ENCODE results near the gene CBLC. TPM values are rescaled to one million over a fixed set of nuclear protein-coding genes. Genes with fewer than 3 reads are reported as not detected.

CBLC gene, protein sequence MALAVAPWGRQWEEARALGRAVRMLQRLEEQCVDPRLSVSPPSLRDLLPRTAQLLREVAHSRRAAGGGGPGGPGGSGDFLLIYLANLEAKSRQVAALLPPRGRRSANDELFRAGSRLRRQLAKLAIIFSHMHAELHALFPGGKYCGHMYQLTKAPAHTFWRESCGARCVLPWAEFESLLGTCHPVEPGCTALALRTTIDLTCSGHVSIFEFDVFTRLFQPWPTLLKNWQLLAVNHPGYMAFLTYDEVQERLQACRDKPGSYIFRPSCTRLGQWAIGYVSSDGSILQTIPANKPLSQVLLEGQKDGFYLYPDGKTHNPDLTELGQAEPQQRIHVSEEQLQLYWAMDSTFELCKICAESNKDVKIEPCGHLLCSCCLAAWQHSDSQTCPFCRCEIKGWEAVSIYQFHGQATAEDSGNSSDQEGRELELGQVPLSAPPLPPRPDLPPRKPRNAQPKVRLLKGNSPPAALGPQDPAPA
- not detected in 2 replicates for total RNA-seq

DNA sequence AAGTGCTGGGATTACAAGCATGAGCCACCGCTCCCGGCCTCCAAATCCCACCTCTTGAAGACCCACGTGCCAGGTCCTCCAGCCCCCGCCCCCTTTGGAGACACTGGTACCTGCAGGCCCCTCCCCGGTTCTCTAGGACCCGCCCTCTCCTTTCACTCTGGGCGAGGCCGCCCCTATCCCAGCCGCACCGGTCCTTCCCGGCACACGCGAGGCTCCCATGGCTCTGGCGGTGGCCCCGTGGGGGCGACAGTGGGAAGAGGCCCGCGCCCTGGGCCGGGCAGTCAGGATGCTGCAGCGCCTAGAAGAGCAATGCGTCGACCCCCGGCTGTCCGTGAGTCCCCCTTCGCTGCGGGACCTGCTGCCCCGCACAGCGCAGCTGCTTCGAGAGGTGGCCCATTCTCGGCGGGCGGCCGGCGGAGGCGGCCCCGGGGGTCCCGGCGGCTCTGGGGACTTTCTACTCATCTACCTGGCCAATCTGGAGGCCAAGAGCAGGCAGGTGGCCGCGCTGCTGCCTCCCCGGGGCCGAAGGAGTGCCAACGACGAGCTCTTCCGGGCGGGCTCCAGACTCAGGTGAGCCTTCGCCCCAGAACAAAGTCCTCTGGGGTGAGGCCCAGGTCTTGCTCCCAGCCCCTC lies at the start of gene CBLC:
Gene CBLC (plus strand): TSS at position 176 of the 633 bp plus-strand sequence. CDS start 42 bp downstream, at position 218.

DNA sequence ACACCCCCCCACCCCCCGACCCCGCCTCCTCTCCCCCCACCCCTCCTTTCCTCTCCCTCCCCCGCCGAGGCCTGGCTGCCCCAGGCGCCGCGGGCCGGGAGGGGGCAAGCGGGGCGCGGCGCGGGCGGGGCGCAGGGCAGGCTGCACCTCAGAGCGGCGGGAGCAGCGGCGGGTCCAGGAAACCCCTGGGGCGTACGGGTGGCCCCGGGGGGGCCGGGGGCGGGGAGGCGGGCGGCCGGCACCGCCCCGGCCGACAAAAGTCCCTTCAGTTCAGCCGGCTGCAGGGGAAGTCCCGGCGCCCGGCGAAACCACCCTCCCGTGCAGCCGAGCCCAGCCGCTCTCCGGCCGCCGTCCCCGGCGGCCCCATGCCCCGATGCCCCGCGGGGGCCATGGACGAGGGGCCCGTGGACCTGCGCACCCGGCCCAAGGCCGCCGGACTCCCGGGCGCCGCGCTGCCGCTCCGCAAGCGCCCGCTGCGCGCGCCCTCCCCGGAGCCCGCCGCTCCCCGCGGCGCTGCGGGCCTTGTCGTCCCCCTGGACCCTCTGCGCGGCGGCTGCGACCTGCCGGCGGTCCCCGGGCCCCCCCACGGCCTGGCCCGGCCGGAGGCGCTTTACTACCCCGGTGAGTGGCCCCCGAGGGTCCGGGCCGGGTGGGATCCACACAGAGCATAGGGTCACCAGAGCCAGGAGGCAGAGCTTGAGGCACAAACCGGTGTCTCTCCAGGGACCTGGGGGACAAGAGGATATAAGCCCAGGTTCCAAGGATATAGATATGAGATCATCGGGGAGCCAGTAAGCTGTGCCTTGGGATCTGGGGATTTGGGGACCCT lies 29.1 kb upstream of the CBLC start, which contains the start of gene BCL3:
Gene BCL3 (plus strand): TSS at position 283 of the 829 bp plus-strand sequence. CDS start 83 bp downstream, at position 366.

DNA sequence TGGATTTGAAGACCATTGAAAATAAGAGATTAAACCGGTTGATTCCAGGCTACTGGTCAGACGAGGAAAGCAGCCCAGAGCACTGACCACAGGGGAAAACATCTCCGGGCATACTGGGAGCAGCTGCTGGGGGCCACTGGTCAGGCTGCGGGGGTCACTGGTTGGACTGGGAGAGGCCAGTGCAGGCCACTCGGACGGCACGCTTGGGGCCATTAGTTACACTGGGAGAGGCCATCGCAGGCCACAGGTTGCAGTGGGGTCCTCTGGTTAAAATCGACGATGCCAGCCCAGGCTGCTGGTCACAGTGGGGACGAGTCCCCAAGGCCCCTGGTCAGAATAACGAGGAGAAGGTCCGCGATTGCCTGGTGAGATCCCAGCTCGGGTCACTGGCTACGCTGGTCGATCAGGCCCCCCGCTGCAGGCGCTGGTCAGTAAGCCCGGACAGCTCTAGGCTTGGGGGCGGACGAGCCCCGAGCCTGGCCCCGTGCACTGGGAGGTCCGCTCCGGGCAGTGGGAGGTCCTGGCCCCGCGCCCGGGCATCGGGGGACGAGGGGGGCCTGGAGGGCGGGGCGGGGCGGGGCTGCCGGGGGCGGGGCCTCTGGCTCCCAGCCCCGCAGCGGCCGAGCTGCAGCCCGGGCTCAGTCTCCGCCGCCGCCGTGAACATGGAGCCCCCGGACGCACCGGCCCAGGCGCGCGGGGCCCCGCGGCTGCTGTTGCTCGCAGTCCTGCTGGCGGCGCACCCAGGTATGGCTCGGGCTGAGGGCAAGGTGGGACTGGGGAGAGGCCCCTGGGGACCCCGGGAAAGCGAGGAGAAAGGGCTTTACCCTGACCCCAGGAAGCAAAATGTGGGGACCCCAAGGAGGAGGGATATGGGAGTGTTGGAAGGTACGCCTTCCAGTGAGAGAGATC lies 31.0 kb downstream of the CBLC start, which contains the start of gene BCAM:
Gene BCAM (plus strand): TSS at position 641 of the 909 bp plus-strand sequence. CDS start 22 bp downstream, at position 663.

DNA sequence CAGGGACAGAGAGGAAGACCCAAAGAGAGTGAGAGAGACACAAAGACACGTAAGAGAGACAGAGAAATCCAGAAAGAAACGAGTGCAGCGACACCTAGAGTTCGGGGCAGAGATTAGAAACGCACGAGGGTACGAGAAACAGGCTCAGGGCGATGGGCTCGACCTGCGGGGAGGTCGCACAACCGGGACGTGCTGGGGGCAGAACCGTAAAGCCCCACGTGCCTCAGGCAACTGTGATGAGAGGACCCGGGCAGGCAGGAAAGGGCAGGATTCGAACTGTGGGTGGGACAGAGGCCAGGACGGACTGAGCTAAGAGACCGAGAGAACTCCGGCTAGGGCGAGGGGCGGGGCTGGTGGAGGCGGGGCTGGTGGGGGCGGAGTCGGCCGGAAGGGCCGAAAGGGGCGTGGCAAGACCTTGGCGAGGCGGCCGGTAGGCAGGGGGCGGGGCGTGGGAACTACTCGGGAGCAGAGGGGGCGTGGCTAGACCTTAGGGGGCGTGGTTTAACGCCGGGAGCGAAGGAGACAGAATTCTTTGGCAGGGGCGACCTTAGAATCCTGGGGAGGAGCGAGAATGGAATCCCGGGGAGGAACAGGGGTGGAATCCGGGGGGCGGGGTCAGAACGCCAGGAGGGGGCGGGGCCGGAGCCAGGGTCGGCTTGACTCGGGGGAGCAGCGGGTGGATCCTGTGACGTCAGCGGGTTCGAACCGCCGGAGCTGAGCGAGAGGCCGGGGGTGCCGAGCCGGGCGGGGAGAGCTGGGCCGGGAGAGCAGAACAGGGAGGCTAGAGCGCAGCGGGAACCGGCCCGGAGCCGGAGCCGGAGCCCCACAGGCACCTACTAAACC lies 68.1 kb downstream of the CBLC start, which contains the start of gene NECTIN2:
Gene NECTIN2 (plus strand): TSS at position 686 of the 843 bp plus-strand sequence. CDS start 229 bp downstream, outside the sequence.

Small RNA genes lying within 50 kb of the gene (small RNA-seq; reads per million reads assigned to genes)
- gene RF00156, result not detected

Other genes starting within 250 kb of the CBLC start
- not detected in 2 replicates for gene CEACAM20, start 248.2 kb upstream of the CBLC start, total RNA-seq
- not detected in 2 replicates for gene IGSF23, start 164.3 kb upstream of the CBLC start, total RNA-seq
- 149 and 155 TPM in 2 replicates for gene PVR, start 134.0 kb upstream of the CBLC start, total RNA-seq
- 3.2 and 3.9 TPM in 2 replicates for gene CEACAM19, start 106.4 kb upstream of the CBLC start, total RNA-seq
- not detected in 2 replicates for gene CEACAM16, start 78.7 kb upstream of the CBLC start, total RNA-seq
- 5.5 and 7.7 TPM in 2 replicates for gene BCL3, start 29.2 kb upstream of the CBLC start, total RNA-seq
- gene BCAM, start 31.2 kb downstream of the CBLC start, total RNA-seq, result 14.5 and 27.0 TPM in 2 replicates
- gene NECTIN2, start 68.4 kb downstream of the CBLC start, total RNA-seq, result 89.5 and 108 TPM in 2 replicates
- gene TOMM40, start 113.4 kb downstream of the CBLC start, total RNA-seq, result 57.4 and 71.2 TPM in 2 replicates
- 0.40 and 0.65 TPM in 2 replicates for gene APOE, start 127.9 kb downstream of the CBLC start, total RNA-seq
- gene APOC1, start 136.7 kb downstream of the CBLC start, total RNA-seq, result 0.66 and 1.2 TPM in 2 replicates
- not detected in 2 replicates for gene APOC4, start 164.3 kb downstream of the CBLC start, total RNA-seq
- not detected in 2 replicates for gene APOC2, start 168.2 kb downstream of the CBLC start, total RNA-seq
- gene CLPTM1, start 177.5 kb downstream of the CBLC start, total RNA-seq, result 43.8 and 54.0 TPM in 2 replicates
- gene RELB, start 223.6 kb downstream of the CBLC start, total RNA-seq, result 4.8 and 6.7 TPM in 2 replicates